Measurements from ENCODE around the gene SYNPO2. TPM values are rescaled to one million over a fixed set of nuclear protein-coding genes. Genes with fewer than 3 reads are reported as not detected.

The SYNPO2 gene
- total RNA-seq, 1 donor from 2014 or later = 0.09 TPM

DNA sequence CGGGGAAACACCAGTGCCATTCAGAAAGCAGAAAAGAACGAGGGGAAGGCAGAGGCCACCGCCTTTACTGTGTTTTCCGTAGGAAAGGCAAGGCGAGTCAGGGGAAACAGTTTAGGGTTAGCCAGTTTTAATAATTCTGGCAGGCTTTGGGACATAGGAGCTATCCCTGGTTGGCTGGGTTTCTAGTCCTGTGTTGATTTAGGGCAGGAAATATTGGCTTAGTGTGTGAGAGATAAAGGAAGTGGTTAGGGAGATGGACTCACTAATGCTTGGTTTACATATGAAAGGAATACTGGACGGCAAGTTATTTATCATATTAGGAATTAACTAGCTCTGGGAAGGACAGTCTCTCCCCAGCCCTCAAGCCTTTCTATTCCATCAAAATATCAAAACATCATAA, 53.1 kb downstream of the SYNPO2 start:
- H3F3A ChIP-seq (ENCODE audit: low read depth) = no peaks in the 10 kb centered on the region
- no peaks in the 10 kb centered on the region for H3K36me3 Mint-ChIP-seq
- TF ChIP-seq, protein P1, sequence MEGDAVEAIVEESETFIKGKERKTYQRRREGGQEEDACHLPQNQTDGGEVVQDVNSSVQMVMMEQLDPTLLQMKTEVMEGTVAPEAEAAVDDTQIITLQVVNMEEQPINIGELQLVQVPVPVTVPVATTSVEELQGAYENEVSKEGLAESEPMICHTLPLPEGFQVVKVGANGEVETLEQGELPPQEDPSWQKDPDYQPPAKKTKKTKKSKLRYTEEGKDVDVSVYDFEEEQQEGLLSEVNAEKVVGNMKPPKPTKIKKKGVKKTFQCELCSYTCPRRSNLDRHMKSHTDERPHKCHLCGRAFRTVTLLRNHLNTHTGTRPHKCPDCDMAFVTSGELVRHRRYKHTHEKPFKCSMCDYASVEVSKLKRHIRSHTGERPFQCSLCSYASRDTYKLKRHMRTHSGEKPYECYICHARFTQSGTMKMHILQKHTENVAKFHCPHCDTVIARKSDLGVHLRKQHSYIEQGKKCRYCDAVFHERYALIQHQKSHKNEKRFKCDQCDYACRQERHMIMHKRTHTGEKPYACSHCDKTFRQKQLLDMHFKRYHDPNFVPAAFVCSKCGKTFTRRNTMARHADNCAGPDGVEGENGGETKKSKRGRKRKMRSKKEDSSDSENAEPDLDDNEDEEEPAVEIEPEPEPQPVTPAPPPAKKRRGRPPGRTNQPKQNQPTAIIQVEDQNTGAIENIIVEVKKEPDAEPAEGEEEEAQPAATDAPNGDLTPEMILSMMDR (IDR thresholded peaks at IDR 0.05) = no peak
- TF ChIP-seq EZH2 (IDR thresholded peaks at IDR 0.05) = no peak
- H3K27ac ChIP-seq = no peak overlapping the region
- no peaks in the 10 kb centered on the region for H3K27me3 ChIP-seq
- no peaks in the 10 kb centered on the region for H4K20me1 ChIP-seq (ENCODE audit: low read depth)
- no peak overlapping the region for H3K9ac ChIP-seq
- H3K27me3 Mint-ChIP-seq (ENCODE audit: insufficient read depth, low read depth) = no peaks in the 10 kb centered on the region
- H3K9me3 Mint-ChIP-seq = no peaks in the 10 kb centered on the region
- no peak for DNase-seq (ENCODE audit: low spot score)
- H3K4me1 Mint-ChIP-seq = no peaks in the 10 kb centered on the region
- no peaks in the 10 kb centered on the region for H3K79me2 ChIP-seq (ENCODE audit: low read depth)
- no peak overlapping the region for H3K27ac Mint-ChIP-seq
- H3K4me1 ChIP-seq = no peaks in the 10 kb centered on the region
- H3K9me3 ChIP-seq (ENCODE audit: low read depth) = no peaks in the 10 kb centered on the region
- no peaks in the 10 kb centered on the region for H3K36me3 ChIP-seq
- H3K4me3 ChIP-seq = no peak overlapping the region
- no peak overlapping the region for H3K4me3 Mint-ChIP-seq
- no peak overlapping the region for H3K4me2 ChIP-seq
- no peak overlapping the region for H2AFZ ChIP-seq (replicated peaks)

GRCh38 chr4:118942465-118942864, 53.8 kb downstream of the SYNPO2 start:
- Histone ChIP-seq H3K79me2 (ENCODE audit: low read depth) (no peaks in the 10 kb centered on the region), H3K27ac (no peak overlapping the region), H3K9ac (no peak overlapping the region), H3F3A (ENCODE audit: low read depth) (no peaks in the 10 kb centered on the region), H3K4me2 (no peak overlapping the region), H3K36me3 (no peaks in the 10 kb centered on the region), H3K9me3 (ENCODE audit: low read depth) (no peaks in the 10 kb centered on the region), H4K20me1 (ENCODE audit: low read depth) (no peaks in the 10 kb centered on the region), H2AFZ (replicated peaks) (no peak overlapping the region), H3K4me3 (no peak overlapping the region), H3K27me3 (no peaks in the 10 kb centered on the region), H3K4me1 (no peaks in the 10 kb centered on the region)
- Mint-ChIP-seq H3K4me3 (no peak overlapping the region), H3K9me3 (no peaks in the 10 kb centered on the region), H3K4me1 (no peaks in the 10 kb centered on the region), H3K36me3 (no peaks in the 10 kb centered on the region), H3K27ac (no peak overlapping the region), H3K27me3 (ENCODE audit: insufficient read depth, low read depth) (no peaks in the 10 kb centered on the region)
- no peak for TF ChIP-seq EZH2 (IDR thresholded peaks at IDR 0.05)
- TF ChIP-seq EZH2phosphoT487 (IDR thresholded peaks at IDR 0.05) = no peak
- TF ChIP-seq, protein P1 (IDR thresholded peaks at IDR 0.05) = no peak
- DNase-seq (ENCODE audit: low spot score) = no peak

GRCh38 chr4:118947095-118947494, 58.4 kb downstream of the SYNPO2 start:
- no peak overlapping the region for H3K4me2 ChIP-seq
- no peak for TF ChIP-seq EZH2 (IDR thresholded peaks at IDR 0.05)
- TF ChIP-seq, protein P1 (IDR thresholded peaks at IDR 0.05) = no peak
- TF ChIP-seq EZH2phosphoT487 (IDR thresholded peaks at IDR 0.05) = no peak
- no peak for DNase-seq (ENCODE audit: low spot score)
- no peaks in the 10 kb centered on the region for H3K4me1 ChIP-seq
- no peak overlapping the region for H3K27ac ChIP-seq
- H3K9ac ChIP-seq = no peak overlapping the region
- H3K36me3 ChIP-seq = no peaks in the 10 kb centered on the region
- Mint-ChIP-seq H3K4me3 (no peak overlapping the region), H3K27ac (no peak overlapping the region), H3K4me1 (no peaks in the 10 kb centered on the region), H3K27me3 (ENCODE audit: insufficient read depth, low read depth) (no peaks in the 10 kb centered on the region), H3K36me3 (no peaks in the 10 kb centered on the region), H3K9me3 (no peaks in the 10 kb centered on the region)
- no peaks in the 10 kb centered on the region for H4K20me1 ChIP-seq (ENCODE audit: low read depth)
- no peak overlapping the region for H3K4me3 ChIP-seq
- H3K9me3 ChIP-seq (ENCODE audit: low read depth) = no peaks in the 10 kb centered on the region
- H2AFZ ChIP-seq (replicated peaks) = no peak overlapping the region
- no peaks in the 10 kb centered on the region for H3K79me2 ChIP-seq (ENCODE audit: low read depth)
- H3F3A ChIP-seq (ENCODE audit: low read depth) = no peaks in the 10 kb centered on the region
- no peaks in the 10 kb centered on the region for H3K27me3 ChIP-seq
